Upper lobe of left lung (tissue), 4 donors: ENCODE data around the gene USP48.

ENCODE experiments used
- POLR2A ChIP-seq, 4 donors: fragments of 450-650 bp; IDR thresholded peaks; one replicate each; pipeline ENCODE4 v1.5.1; 2016 to 2017; ENCODE audit warnings: antibody characterized with exemption in 4 of 4, mild to moderate bottlenecking in 2 of 4
- POLR2AphosphoS5 ChIP-seq, 2 donors: sonication (generic); formaldehyde crosslinking; IDR thresholded peaks; one replicate each; pipeline ENCODE4 v1.5.1; 2017; ENCODE audit warnings: antibody characterized with exemption in 2 of 2

DNA sequence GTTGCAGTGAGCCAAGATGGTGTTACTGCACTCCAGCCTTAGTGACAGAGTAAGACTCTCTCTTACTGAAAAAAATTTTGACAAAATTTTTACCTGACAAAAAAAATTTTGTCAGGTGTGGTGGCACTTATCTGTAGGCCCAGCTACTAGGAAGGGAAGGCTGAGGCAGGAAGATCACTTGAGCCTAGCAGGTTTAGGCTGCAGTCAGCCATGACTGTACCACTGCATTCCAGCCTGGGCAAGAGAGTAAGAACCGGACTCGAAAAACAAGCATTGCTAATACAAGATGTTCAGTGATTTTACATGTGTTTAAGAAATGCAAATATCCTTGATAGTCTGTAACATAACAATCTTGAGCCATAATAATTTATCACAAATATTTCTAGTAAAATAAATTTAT, 46.9 kb downstream of the USP48 start:
- TF ChIP-seq POLR2A (IDR thresholded peaks at IDR 0.05), result no peak
- no peak for TF ChIP-seq POLR2AphosphoS5 (IDR thresholded peaks at IDR 0.05)
